Parietal lobe (tissue), 1 donor: ENCODE results near the gene CTXN3. TPM values are rescaled to one million over a fixed set of nuclear protein-coding genes. Genes with fewer than 3 reads are reported as not detected.

Source experiments
- total RNA-seq: library from RNA; depleted of rRNA; stranded (reverse); fragments of >200 nt; gene quantifications from one replicate; pipeline ENCODE4 v1.2.3, GENCODE V29; 2014

Gene CTXN3
- total RNA-seq, result 0.63 TPM

DNA sequence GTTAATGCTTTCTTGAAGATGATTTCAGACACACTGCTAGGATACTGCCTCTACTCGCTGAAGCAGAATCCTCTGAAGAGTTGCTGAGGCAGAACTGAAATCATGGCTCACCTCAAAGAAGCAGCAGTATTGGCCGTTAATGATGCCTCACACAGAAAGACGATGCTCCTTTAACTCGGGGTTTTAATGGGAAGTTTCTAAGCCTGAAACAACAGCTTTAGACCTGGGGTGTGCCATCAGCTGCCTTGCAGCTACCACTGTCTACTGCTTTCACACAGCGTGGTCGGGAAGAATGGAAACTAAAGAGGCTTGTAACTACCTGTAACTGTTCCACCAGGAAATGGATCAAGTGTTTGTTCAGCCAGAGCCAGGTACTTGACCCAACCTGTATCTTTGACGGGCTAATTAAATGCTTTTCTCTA lies at the start of gene CTXN3:
CTXN3 (plus strand) TSS at position 65 of the 422 bp plus-strand sequence. CDS start 8,440 bp downstream, outside the sequence.

DNA sequence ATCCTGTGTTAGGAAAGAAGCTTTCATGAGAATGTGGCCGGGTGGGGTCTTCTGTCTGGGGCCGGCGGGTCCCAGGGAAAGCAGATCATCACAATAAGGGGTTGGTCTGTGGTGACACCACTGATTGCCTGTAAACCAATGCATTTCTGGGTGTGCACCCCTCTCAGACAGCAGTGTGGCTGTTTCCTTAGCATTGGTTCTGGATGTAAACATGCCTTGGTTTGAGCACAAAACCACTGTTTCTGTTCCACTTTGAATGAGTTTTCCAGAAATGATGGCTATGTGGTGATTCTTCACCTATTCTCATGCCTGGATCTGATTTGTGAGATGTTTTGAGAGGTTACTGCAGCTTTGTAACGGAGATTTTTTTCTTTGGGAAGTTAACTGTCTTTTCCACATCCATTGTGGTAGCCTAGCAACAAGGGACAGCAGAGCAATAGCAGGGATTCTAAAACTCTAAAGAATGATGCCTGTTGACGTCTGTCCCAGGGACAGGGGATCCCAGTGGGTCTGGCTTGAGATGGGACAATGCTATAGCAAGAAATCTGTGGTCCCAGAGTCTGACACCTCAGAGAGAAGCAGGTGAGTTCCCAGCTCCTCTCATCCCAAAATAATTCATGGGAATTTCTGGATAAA lies 54.2 kb downstream of the CTXN3 start, which contains the start of gene CCDC192:
CCDC192 (plus strand) TSS at position 466 of the 636 bp plus-strand sequence; CDS start at position 521, 55 bp downstream.

Other genes starting within 250 kb of the CTXN3 start
- 62.6 TPM for gene PRRC1, start 131.4 kb upstream of the CTXN3 start, total RNA-seq
- gene CCDC192, start 54.3 kb downstream of the CTXN3 start, total RNA-seq, result not detected